Kidney (tissue), 14 donors: ENCODE results near the gene SERPINB5. TPM values are rescaled to one million over a fixed set of nuclear protein-coding genes. Genes with fewer than 3 reads are reported as not detected.

Experiments used
- DNase-seq, 5 donors: peaks; one replicate each; pipeline ENCODE4 v3.0.0-alpha.2; 2013 to 2020
- FAIRE-seq: peaks from 2 replicates; lab custom pipeline; 2012; peaks lifted over from hg19 to GRCh38; lab: Jason Lieb, UNC
- H3K27ac ChIP-seq, 2 donors: one replicate each; pipeline ENCODE4 v1.7.0; 2013; ENCODE audit warnings: low read depth in 2 of 2, low read length in 2 of 2, inconsistent platforms in 1 of 2
- H3K27me3 ChIP-seq: one replicate; pipeline ENCODE4 v1.7.1; 2013; ENCODE audit warnings: low read length, inconsistent platforms; ENCODE audit not compliant: control insufficient read depth, insufficient read depth
- H3K36me3 ChIP-seq, 3 donors: one replicate each; pipeline versions ENCODE4 v1.7.0 to v1.7.1; 2013; ENCODE audit warnings: low read length in 3 of 3, control low read depth in 1 of 3, inconsistent platforms in 1 of 3; ENCODE audit not compliant: insufficient read depth in 3 of 3, control insufficient read depth in 2 of 3
- H3K4me1 ChIP-seq, 3 donors: one replicate each; pipeline versions ENCODE4 v1.7.0 to v1.7.1; 2013; ENCODE audit warnings: low read length in 3 of 3, inconsistent platforms in 1 of 3, low read depth in 1 of 3; ENCODE audit not compliant: control insufficient read depth in 2 of 3, insufficient read depth in 2 of 3
- H3K4me3 ChIP-seq, 3 donors: one replicate each; pipeline versions ENCODE4 v1.7.0 to v1.8.1; 2013; ENCODE audit warnings: low read length in 3 of 3, control low read depth in 1 of 3, inconsistent platforms in 1 of 3
- H3K9ac ChIP-seq, 3 donors: one replicate each; pipeline versions ENCODE4 v1.7.0 to v1.7.1; 2013; ENCODE audit warnings: low read length in 3 of 3, control low read depth in 1 of 3, inconsistent platforms in 1 of 3
- H3K9me3 ChIP-seq, 3 donors: one replicate each; pipeline versions ENCODE4 v1.7.0 to v1.7.1; 2013; ENCODE audit warnings: low read length in 3 of 3, control low read depth in 1 of 3, inconsistent platforms in 1 of 3; ENCODE audit not compliant: control insufficient read depth in 2 of 3, insufficient read depth in 1 of 3
- intact Hi-C: fragments of 100-400 bp; cut with DNase I; formaldehyde crosslinking; loops from one replicate; pipeline ENCODE4 v1.11.1; 2022
- polyA plus RNA-seq: library from polyadenylated mRNA; stranded (reverse); fragments of 350-450 nt; fragmentation: Illumina TruSeq; extraction: RNeasy Lipid Tissue Mini Kit (QIAGEN cat#74804); gene quantifications from one replicate; pipeline ENCODE4 v1.2.3, GENCODE V29; 2014; ENCODE audit warnings: low read depth, low replicate concordance; ENCODE audit not compliant: insufficient read depth
- total RNA-seq: library from RNA; stranded (reverse); fragmentation: NEBNext Ultra II Directional; extraction: Animal tissue kit (Norgen Biotek cat#: 25700); gene quantifications from one replicate; pipeline ENCODE4 v1.2.1, GENCODE V29; 2021
- TF ChIP-seq, protein P1 (sequence below): IDR thresholded peaks from 3 replicates; pipeline ENCODE4 v1.5.1; 2012; ENCODE audit warnings: mild to moderate bottlenecking, moderate library complexity, borderline replicate concordance; ENCODE audit not compliant: insufficient read depth; ENCODE audit errors: extremely low read depth
- donor health status: control.
- donor health status: control.
- donor health status: control.
- donor health status: control.
- donor health status: control.
- donor health status: DM: yes; HTN: yes; CAD: no.
- donor health status: Normal renal cell carcinoma (clear cell type).

The SERPINB5 gene
- total and polyA plus RNA-seq, 2 donors from 2014 or later = not detected

- no peaks in the 10 kb centered on the region for H3K9me3 ChIP-seq
- no peak overlapping the region for H3K4me3 ChIP-seq
- DNase-seq (no peak), FAIRE-seq (no peak)
- no peaks in the 10 kb centered on the region for H3K27me3 ChIP-seq
- no peaks in the 10 kb centered on the region for H3K4me1 ChIP-seq
- H3K9ac ChIP-seq = no peak overlapping the region
- H3K36me3 ChIP-seq = no peaks in the 10 kb centered on the region
- TF ChIP-seq, protein P1, sequence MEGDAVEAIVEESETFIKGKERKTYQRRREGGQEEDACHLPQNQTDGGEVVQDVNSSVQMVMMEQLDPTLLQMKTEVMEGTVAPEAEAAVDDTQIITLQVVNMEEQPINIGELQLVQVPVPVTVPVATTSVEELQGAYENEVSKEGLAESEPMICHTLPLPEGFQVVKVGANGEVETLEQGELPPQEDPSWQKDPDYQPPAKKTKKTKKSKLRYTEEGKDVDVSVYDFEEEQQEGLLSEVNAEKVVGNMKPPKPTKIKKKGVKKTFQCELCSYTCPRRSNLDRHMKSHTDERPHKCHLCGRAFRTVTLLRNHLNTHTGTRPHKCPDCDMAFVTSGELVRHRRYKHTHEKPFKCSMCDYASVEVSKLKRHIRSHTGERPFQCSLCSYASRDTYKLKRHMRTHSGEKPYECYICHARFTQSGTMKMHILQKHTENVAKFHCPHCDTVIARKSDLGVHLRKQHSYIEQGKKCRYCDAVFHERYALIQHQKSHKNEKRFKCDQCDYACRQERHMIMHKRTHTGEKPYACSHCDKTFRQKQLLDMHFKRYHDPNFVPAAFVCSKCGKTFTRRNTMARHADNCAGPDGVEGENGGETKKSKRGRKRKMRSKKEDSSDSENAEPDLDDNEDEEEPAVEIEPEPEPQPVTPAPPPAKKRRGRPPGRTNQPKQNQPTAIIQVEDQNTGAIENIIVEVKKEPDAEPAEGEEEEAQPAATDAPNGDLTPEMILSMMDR = no peak
- no peak overlapping the region for H3K27ac ChIP-seq
- intact Hi-C loops = no loop called here
Observed at GRCh38 chr18:63480915-63481314, 4.2 kb downstream of the SERPINB5 start.

GRCh38 chr18:63487676-63488075 is 10.9 kb downstream of the SERPINB5 start:
- no peak for DNase-seq
- Histone ChIP-seq H3K4me1 (no peaks in the 10 kb centered on the region), H3K4me3 (no peak overlapping the region), H3K27ac (no peak overlapping the region), H3K9ac (no peak overlapping the region), H3K9me3 (no peaks in the 10 kb centered on the region), H3K27me3 (no peaks in the 10 kb centered on the region), H3K36me3 (no peaks in the 10 kb centered on the region)
- TF ChIP-seq, protein P1 = no peak
- intact Hi-C loops = no loop called here
- FAIRE-seq = no peak

DNA sequence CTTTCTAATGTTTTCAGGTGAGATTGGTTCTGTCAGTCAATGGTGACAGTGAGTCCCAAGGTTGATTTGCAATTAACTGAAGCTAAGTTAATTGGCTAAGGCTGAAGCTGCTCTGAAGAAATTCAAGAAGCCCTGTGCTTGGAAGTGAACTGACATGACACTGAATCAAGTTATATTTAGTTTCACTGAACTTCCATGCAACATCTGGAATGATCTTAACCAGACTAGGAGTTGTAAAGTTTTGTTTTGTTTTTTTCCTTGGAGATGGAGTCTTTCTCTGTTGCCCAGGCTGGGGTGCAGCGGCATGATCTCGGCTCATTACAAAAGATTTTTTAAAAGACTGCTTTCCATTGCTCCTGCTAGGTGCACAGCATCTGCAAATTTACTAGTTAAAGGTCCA is 11.4 kb downstream of the SERPINB5 start:
- no peak overlapping the region for H3K27ac ChIP-seq
- H3K4me3 ChIP-seq = no peak overlapping the region
- no peak overlapping the region for H3K9ac ChIP-seq
- H3K4me1 ChIP-seq = no peaks in the 10 kb centered on the region
- no peaks in the 10 kb centered on the region for H3K36me3 ChIP-seq
- DNase-seq (peak in 2 of 5 donors; percentile 19 to 35), FAIRE-seq (no peak)
- H3K27me3 ChIP-seq = no peaks in the 10 kb centered on the region
- no peaks in the 10 kb centered on the region for H3K9me3 ChIP-seq
- TF ChIP-seq, protein P1 = no peak
- intact Hi-C loops = no loop called here

DNA sequence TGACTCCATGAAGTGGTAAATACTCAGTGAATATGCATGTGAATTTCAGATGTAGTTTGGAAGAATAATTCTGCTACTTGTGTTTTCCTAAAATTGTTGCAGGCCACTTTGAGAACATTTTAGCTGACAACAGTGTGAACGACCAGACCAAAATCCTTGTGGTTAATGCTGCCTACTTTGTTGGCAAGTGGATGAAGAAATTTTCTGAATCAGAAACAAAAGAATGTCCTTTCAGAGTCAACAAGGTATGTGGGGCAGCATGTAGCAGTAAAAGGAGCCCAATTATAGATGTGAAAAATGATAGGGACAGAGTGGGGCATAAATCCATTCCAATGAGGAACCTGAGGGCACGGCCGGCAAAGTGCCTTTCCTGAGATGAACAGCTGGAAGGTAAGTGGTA is 16.1 kb downstream of the SERPINB5 start:
- DNase-seq (no peak), FAIRE-seq (no peak)
- TF ChIP-seq, protein P1 = no peak
- Histone ChIP-seq H3K9me3 (no peaks in the 10 kb centered on the region), H3K27me3 (no peaks in the 10 kb centered on the region), H3K4me1 (no peaks in the 10 kb centered on the region), H3K36me3 (no peaks in the 10 kb centered on the region), H3K27ac (no peak overlapping the region), H3K9ac (no peak overlapping the region), H3K4me3 (no peak overlapping the region)
- intact Hi-C loops = no loop called here
